Bronchial epithelial cell (primary cell): ENCODE measurements around the gene RSBN1L. TPM values are rescaled to one million over a fixed set of nuclear protein-coding genes. Genes with fewer than 3 reads are reported as not detected.
"Not testable (repeated sequence)": the region's sequence is repeated elsewhere in the genome, so short reads cannot be mapped to it uniquely, and the experiment has no call there.

Experiments
- DNase-seq: peaks from one replicate; pipeline ENCODE4 v3.0.0-alpha.2; 2010; ENCODE audit warnings: low read depth
- FAIRE-seq: peaks from 2 replicates; lab custom pipeline; 2011; peaks lifted over from hg19 to GRCh38; lab: Jason Lieb, UNC
- H3K27me3 ChIP-seq: 2 replicates; pipeline ENCODE4 v1.5.1; 2011; ENCODE audit warnings: low read length; ENCODE audit not compliant: control insufficient read depth, insufficient read depth
- H3K36me3 ChIP-seq: 2 replicates; pipeline ENCODE4 v1.5.1; 2011; ENCODE audit warnings: low read length; ENCODE audit not compliant: control insufficient read depth, insufficient read depth
- H3K4me3 ChIP-seq: 2 replicates; pipeline ENCODE4 v1.5.1; 2011; ENCODE audit warnings: mild to moderate bottlenecking, low read depth, low read length, control low read depth
- total RNA-seq: library from RNA; depleted of rRNA; stranded (reverse); fragments of >200 nt; gene quantifications from 2 replicates; pipeline ENCODE4 v1.2.1, GENCODE V29; 2014
- TF ChIP-seq, protein P1 (sequence below): IDR thresholded peaks from 2 replicates; pipeline ENCODE4 v1.5.1; 2011; ENCODE audit warnings: mild to moderate bottlenecking, moderate library complexity, low read length, control low read depth, inconsistent platforms; ENCODE audit not compliant: insufficient read depth, severe bottlenecking

Gene RSBN1L
- 15.4 and 17.9 TPM in 2 replicates for total RNA-seq

DNA sequence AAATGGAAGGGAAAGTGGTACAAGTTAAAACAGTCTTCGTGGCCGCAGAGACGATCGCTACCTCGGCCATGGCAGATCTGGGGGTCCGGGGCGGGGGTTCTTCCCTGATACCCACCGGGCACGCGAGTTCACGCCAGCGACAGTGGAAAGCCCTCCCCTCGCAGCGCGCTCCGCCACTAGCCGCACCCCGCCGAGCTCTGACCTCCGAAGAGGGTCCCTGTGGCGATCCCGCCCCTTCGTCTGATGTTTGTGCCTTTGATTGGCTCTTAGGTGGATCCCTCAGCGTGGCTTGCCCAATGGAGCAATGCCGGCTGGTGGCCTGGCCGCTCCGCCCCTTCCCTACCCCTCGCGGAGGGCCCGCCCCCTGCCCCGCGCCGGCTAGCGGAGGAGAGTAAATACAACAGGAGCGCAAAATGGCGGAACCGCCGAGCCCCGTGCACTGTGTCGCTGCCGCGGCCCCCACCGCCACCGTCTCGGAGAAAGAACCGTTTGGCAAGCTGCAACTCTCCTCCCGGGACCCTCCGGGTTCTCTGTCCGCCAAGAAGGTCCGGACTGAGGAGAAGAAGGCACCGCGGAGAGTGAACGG is at the start of gene RSBN1L:
TSS of gene RSBN1L (plus strand) at position 403 of the 586 bp plus-strand sequence. CDS start at position 414, 11 bp downstream.
- FAIRE-seq (no peak), DNase-seq (peak; percentile 93)
- TF ChIP-seq, protein P1, sequence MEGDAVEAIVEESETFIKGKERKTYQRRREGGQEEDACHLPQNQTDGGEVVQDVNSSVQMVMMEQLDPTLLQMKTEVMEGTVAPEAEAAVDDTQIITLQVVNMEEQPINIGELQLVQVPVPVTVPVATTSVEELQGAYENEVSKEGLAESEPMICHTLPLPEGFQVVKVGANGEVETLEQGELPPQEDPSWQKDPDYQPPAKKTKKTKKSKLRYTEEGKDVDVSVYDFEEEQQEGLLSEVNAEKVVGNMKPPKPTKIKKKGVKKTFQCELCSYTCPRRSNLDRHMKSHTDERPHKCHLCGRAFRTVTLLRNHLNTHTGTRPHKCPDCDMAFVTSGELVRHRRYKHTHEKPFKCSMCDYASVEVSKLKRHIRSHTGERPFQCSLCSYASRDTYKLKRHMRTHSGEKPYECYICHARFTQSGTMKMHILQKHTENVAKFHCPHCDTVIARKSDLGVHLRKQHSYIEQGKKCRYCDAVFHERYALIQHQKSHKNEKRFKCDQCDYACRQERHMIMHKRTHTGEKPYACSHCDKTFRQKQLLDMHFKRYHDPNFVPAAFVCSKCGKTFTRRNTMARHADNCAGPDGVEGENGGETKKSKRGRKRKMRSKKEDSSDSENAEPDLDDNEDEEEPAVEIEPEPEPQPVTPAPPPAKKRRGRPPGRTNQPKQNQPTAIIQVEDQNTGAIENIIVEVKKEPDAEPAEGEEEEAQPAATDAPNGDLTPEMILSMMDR, result peak; percentile 27
- peak within 1 kb of the TSS; percentile 96 for H3K4me3 ChIP-seq
- H3K36me3 ChIP-seq, result no peaks in the 10 kb centered on the region
- no peaks in the 10 kb centered on the region for H3K27me3 ChIP-seq

DNA sequence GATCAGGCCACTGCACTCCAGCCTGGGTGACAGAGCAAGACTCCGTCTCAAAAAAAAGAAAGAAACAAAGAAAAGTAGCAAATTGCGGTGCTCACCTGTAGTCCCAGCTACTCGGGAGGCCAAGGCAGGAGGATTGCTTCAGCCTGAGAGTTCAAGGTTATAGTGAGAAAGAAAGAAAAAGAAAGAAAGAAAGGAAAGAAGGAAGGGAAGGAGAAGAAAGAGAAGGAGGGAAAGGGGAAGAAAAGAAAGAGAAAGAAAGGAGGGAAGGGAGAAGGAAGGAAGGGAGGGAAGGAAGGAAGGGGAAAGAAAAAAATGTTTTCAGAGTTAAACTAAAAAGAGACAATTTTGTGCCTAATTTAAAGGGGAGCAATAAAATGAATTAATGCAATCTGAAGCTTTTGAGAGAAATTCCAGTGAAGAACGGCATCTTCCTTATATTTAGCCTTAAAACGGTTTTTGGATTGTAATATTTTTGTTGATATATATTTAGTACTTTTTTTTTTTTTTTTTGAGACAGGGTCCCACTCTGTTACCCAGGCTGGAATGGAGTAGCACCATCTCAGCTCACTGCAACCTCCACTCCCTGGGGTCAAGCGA is 47.4 kb upstream of the RSBN1L start:
- DNase-seq, result no peak
- TF ChIP-seq, protein P1, result no peak
- no peak overlapping the region for H3K4me3 ChIP-seq
- no peak for FAIRE-seq
- no peaks in the 10 kb centered on the region for H3K27me3 ChIP-seq
- H3K36me3 ChIP-seq, result peaks cover 4% of the 10 kb centered on the region

DNA sequence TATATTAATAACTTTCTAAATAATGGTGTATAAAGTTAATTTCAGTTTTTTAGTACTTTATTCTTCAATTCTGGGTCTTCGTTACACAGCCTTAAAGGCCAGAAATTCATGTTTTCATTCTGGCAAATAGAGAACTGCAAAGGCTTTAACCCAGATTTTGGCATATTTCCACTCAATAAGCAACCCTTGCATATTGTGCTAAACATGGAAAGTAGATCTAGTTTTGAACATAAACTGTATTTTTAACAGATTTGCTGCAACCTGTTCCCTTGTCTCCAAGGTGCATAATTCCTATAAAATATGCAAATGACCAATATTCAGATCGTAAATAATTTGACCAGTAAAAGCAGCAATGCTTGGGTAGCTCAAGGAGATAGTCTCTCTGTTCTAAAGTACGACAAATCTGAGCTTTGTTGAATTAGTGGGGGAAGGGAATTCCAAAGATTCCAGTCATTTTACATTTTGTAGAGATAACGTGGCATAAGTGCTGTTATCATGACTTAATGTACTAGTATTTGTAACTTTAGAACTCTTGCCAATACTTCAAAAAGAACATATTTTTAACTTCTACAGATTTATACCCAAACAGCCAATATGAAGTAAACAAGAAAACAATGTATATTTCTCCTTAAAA is 46.4 kb upstream of the RSBN1L start:
- TF ChIP-seq, protein P1, result no peak
- DNase-seq, result peak; percentile 26
- no peak for FAIRE-seq
- no peaks in the 10 kb centered on the region for H3K27me3 ChIP-seq
- H3K36me3 ChIP-seq, result peaks cover 2% of the 10 kb centered on the region
- no peak overlapping the region for H3K4me3 ChIP-seq

DNA sequence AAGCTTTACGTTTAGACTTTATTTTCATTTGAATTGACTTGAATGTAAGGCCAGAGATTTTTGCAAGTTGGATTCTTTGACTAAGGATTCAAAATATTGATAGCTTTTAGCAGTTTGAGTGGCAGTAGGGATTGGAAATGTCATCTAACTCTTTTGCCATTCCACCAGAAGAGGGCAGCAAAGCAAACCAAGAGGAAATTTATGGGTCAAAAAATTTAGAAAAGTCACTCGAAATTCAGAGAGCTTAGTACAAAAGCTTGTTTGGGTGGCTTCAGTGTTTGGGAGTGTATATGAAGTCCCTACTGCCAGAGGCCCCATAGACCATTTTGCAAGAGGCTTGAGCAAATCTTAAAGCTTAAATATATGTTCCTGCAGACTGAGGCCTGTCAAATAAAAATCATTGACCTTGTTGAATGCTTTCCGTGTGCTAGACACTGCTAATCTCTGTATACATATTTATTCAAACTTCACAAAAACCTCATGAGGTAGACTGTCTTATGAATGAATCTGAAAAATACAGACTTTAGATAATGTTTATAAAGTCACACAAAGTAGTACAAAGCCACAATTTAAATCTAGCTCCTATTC is 44.6 kb upstream of the RSBN1L start:
- Histone ChIP-seq H3K4me3 (no peak overlapping the region), H3K36me3 (no peaks in the 10 kb centered on the region), H3K27me3 (no peaks in the 10 kb centered on the region)
- TF ChIP-seq, protein P1, result peak; percentile 49
- DNase-seq (peak; percentile 32), FAIRE-seq (no peak)

DNA sequence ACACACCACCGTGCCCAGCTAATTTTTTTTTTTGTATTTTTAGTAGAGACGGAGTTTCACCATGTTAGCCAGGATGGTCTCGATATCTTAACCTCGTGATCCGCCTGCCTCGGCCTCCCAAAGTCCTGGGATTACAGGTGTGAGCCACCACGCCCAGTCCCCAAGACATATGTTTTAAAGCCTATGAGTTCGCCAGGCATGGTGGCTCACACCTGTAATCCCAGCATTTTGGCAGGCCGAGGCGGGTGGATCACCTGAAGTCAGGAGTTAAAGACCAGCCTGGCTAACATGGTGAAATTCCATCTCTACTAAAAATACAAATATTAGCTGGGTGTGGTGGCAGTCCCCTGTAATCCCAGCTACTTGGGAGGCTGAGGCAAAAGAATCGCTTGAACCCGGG is 43.4 kb upstream of the RSBN1L start:
- H3K4me3 ChIP-seq, DNase-seq, FAIRE-seq, H3K36me3 ChIP-seq, H3K27me3 ChIP-seq: not testable (repeated sequence)

DNA sequence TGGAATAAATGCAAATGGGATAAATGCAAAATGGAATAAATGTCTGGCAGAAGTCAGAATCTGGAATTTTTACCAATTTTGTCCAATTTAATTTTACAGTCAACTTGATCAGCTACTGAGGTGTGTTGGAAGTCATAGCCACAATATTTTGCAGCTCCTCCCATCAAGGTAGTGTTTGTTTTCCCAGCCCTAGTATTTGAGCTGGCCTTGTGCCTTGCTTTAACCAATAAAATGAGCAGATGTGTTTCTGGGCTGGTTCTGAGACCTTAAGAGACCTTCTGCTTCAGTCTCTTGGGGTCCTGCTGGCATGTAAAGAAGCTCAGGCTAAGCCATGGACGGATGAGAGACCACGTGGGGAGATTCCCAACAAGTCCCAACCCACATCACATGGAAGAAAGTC is 42.7 kb upstream of the RSBN1L start:
- no peaks in the 10 kb centered on the region for H3K36me3 ChIP-seq
- FAIRE-seq (no peak), DNase-seq (no peak)
- no peak overlapping the region for H3K4me3 ChIP-seq
- TF ChIP-seq, protein P1, result no peak
- no peaks in the 10 kb centered on the region for H3K27me3 ChIP-seq
